ENCODE data around the gene ASF1A.

DNA sequence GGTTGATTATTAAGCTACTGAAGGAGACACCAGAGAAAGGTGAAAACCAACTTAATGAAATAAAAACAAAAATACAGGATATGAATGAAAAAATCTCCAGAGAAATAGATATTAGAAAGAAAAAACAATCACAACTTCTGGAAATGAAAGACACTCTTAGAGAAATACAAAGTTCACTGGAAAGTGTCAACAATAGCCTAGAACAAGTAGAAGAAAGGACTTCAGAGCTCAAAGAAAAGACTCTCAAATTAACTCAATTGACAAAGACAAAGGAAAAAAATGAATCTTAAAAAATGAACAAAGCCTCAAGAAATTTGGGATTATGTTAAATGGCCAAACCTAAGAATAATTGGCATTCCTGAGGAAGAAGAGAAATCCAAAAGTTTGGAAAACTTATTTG lies 51.3 kb downstream of the ASF1A start:
- TF ChIP-seq NFIC (IDR thresholded peaks at IDR 0.05; ENCODE audit: low read depth, low read length) (no peak), TCF7 (IDR thresholded peaks at IDR 0.05; ENCODE audit: borderline replicate concordance) (no peak), NFYB (IDR thresholded peaks at IDR 0.05; ENCODE audit: insufficient read depth, low read depth, low read length) (no peak), LARP7 (IDR thresholded peaks at IDR 0.05) (no peak), PAX5 (IDR thresholded peaks at IDR 0.05; ENCODE audit: borderline replicate concordance, low read depth, low read length) (no peak), KDM1A (IDR thresholded peaks at IDR 0.05; ENCODE audit: borderline replicate concordance) (no peak)
- TF ChIP-seq, protein P1, sequence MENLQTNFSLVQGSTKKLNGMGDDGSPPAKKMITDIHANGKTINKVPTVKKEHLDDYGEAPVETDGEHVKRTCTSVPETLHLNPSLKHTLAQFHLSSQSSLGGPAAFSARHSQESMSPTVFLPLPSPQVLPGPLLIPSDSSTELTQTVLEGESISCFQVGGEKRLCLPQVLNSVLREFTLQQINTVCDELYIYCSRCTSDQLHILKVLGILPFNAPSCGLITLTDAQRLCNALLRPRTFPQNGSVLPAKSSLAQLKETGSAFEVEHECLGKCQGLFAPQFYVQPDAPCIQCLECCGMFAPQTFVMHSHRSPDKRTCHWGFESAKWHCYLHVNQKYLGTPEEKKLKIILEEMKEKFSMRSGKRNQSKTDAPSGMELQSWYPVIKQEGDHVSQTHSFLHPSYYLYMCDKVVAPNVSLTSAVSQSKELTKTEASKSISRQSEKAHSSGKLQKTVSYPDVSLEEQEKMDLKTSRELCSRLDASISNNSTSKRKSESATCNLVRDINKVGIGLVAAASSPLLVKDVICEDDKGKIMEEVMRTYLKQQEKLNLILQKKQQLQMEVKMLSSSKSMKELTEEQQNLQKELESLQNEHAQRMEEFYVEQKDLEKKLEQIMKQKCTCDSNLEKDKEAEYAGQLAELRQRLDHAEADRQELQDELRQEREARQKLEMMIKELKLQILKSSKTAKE (IDR thresholded peaks at IDR 0.05; ENCODE audit: low read depth, poor library complexity, severe bottlenecking) = no peak
- TF ChIP-seq, protein P2, sequence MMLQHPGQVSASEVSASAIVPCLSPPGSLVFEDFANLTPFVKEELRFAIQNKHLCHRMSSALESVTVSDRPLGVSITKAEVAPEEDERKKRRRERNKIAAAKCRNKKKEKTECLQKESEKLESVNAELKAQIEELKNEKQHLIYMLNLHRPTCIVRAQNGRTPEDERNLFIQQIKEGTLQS (IDR thresholded peaks at IDR 0.05; ENCODE audit: borderline replicate concordance, extremely low read depth, low read depth, low read length) = no peak
- TF ChIP-seq, protein P3, sequence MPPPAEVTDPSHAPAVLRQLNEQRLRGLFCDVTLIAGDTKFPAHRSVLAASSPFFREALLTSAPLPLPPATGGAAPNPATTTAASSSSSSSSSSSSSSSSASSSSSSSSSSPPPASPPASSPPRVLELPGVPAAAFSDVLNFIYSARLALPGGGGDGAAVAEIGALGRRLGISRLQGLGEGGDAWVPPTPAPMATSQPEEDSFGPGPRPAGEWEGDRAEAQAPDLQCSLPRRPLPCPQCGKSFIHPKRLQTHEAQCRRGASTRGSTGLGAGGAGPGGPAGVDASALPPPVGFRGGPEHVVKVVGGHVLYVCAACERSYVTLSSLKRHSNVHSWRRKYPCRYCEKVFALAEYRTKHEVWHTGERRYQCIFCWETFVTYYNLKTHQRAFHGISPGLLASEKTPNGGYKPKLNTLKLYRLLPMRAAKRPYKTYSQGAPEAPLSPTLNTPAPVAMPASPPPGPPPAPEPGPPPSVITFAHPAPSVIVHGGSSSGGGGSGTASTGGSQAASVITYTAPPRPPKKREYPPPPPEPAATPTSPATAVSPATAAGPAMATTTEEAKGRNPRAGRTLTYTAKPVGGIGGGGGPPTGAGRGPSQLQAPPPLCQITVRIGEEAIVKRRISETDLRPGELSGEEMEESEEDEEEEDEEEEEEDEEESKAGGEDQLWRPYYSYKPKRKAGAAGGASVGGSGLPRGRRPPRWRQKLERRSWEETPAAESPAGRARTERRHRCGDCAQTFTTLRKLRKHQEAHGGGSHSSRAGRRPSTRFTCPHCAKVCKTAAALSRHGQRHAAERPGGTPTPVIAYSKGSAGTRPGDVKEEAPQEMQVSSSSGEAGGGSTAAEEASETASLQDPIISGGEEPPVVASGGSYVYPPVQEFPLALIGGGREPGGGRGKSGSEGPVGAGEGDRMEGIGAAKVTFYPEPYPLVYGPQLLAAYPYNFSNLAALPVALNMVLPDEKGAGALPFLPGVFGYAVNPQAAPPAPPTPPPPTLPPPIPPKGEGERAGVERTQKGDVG (CRISPR knock-in tag; IDR thresholded peaks at IDR 0.05) = no peak
- TF ChIP-seq, protein P4, sequence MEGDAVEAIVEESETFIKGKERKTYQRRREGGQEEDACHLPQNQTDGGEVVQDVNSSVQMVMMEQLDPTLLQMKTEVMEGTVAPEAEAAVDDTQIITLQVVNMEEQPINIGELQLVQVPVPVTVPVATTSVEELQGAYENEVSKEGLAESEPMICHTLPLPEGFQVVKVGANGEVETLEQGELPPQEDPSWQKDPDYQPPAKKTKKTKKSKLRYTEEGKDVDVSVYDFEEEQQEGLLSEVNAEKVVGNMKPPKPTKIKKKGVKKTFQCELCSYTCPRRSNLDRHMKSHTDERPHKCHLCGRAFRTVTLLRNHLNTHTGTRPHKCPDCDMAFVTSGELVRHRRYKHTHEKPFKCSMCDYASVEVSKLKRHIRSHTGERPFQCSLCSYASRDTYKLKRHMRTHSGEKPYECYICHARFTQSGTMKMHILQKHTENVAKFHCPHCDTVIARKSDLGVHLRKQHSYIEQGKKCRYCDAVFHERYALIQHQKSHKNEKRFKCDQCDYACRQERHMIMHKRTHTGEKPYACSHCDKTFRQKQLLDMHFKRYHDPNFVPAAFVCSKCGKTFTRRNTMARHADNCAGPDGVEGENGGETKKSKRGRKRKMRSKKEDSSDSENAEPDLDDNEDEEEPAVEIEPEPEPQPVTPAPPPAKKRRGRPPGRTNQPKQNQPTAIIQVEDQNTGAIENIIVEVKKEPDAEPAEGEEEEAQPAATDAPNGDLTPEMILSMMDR (IDR thresholded peaks at IDR 0.05 in 2 of 3, conservative IDR thresholded peaks at IDR 0.05 in 1 of 3; ENCODE audit: control insufficient read depth in 2 of 3, extremely low read depth in 1 of 3, insufficient read depth in 1 of 3, low read depth in 3 of 3, low read length in 3 of 3) = no peak
- TF ChIP-seq, protein P5, sequence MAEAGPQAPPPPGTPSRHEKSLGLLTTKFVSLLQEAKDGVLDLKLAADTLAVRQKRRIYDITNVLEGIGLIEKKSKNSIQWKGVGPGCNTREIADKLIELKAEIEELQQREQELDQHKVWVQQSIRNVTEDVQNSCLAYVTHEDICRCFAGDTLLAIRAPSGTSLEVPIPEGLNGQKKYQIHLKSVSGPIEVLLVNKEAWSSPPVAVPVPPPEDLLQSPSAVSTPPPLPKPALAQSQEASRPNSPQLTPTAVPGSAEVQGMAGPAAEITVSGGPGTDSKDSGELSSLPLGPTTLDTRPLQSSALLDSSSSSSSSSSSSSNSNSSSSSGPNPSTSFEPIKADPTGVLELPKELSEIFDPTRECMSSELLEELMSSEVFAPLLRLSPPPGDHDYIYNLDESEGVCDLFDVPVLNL (IDR thresholded peaks at IDR 0.05; ENCODE audit: low read depth, low read length) = no peak
- TF ChIP-seq, protein P6, sequence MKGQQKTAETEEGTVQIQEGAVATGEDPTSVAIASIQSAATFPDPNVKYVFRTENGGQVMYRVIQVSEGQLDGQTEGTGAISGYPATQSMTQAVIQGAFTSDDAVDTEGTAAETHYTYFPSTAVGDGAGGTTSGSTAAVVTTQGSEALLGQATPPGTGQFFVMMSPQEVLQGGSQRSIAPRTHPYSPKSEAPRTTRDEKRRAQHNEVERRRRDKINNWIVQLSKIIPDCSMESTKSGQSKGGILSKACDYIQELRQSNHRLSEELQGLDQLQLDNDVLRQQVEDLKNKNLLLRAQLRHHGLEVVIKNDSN (IDR thresholded peaks at IDR 0.05; ENCODE audit: borderline replicate concordance, extremely low read length, insufficient read depth, low read depth, low read length) = no peak

Measured in GM12878 (cell line).